HEK293T (cell line): ENCODE data around the gene NDRG3.

Experiments used
- BHLHE40 ChIP-seq: fragments of 450-650 bp; IDR thresholded peaks from 2 replicates; pipeline ENCODE4 v1.6.1; 2016; ENCODE audit warnings: mild to moderate bottlenecking, moderate library complexity, borderline replicate concordance
- FOXK2 ChIP-seq: fragments of 450-650 bp; IDR thresholded peaks from 2 replicates; pipeline ENCODE4 v1.6.1; 2016; ENCODE audit warnings: mild to moderate bottlenecking
- L3MBTL2 ChIP-seq: fragments of 450-650 bp; conservative IDR thresholded peaks from 2 replicates; pipeline ENCODE4 v1.6.1; 2016; ENCODE audit warnings: mild to moderate bottlenecking
- PKNOX1 ChIP-seq: fragments of 450-650 bp; IDR thresholded peaks from 2 replicates; pipeline ENCODE4 v1.6.1; 2016
- SP1 ChIP-seq: fragments of 450-650 bp; IDR thresholded peaks from 2 replicates; pipeline ENCODE4 v1.6.1; 2017
- SUZ12 ChIP-seq: fragments of 450-650 bp; IDR thresholded peaks from 2 replicates; pipeline ENCODE4 v1.6.1; 2016; ENCODE audit warnings: mild to moderate bottlenecking

- TF ChIP-seq SUZ12 (no peak), FOXK2 (no peak), L3MBTL2 (no peak), PKNOX1 (no peak), SP1 (no peak), BHLHE40 (no peak)
Measured at GRCh38 chr20:36632147-36632486, 113.8 kb downstream of the NDRG3 start.
